Ishikawa (cell line): ENCODE results near the gene CSF3R.

Experiments
- CEBPB ChIP-seq: IDR thresholded peaks from 2 replicates; pipeline ENCODE4 v1.6.1; 2012
- CREB1 ChIP-seq: IDR thresholded peaks from 2 replicates; pipeline ENCODE4 v1.6.1; 2012; ENCODE audit warnings: low read depth
- EGR1 ChIP-seq: IDR thresholded peaks from 2 replicates; pipeline ENCODE4 v1.6.1; 2012
- FOXM1 ChIP-seq: IDR thresholded peaks from 2 replicates; pipeline ENCODE4 v1.6.1; 2012; ENCODE audit warnings: low read depth, borderline replicate concordance
- RAD21 ChIP-seq: IDR thresholded peaks from 2 replicates; pipeline ENCODE4 v1.6.1; 2012; ENCODE audit warnings: low read depth
- REST ChIP-seq: IDR thresholded peaks from 2 replicates; pipeline ENCODE4 v1.6.1; 2012; ENCODE audit warnings: low read depth, mild to moderate bottlenecking
- TAF1 ChIP-seq: IDR thresholded peaks from 2 replicates; pipeline ENCODE4 v1.6.1; 2012; ENCODE audit warnings: low read depth, mild to moderate bottlenecking
- TCF12 ChIP-seq: IDR thresholded peaks from 2 replicates; pipeline ENCODE4 v1.6.1; 2012; ENCODE audit warnings: low read depth
- TEAD4 ChIP-seq: IDR thresholded peaks from 2 replicates; pipeline ENCODE4 v1.6.1; 2012
- USF1 ChIP-seq: IDR thresholded peaks from 2 replicates; pipeline ENCODE4 v1.6.1; 2012
- YY1 ChIP-seq: IDR thresholded peaks from 2 replicates; pipeline ENCODE4 v1.6.1; 2012; ENCODE audit warnings: low read depth
- ZBTB7A ChIP-seq: IDR thresholded peaks from 2 replicates; pipeline ENCODE4 v1.6.1; 2012; ENCODE audit warnings: low read depth
- TF ChIP-seq, protein P1 (sequence below): IDR thresholded peaks from 2 replicates; pipeline ENCODE4 v1.6.1; 2012

CSF3R gene

GRCh38 chr1:36522461-36523229 lies 39.9 kb upstream of the CSF3R start:
- TF ChIP-seq USF1 (no peak), TEAD4 (no peak)

DNA sequence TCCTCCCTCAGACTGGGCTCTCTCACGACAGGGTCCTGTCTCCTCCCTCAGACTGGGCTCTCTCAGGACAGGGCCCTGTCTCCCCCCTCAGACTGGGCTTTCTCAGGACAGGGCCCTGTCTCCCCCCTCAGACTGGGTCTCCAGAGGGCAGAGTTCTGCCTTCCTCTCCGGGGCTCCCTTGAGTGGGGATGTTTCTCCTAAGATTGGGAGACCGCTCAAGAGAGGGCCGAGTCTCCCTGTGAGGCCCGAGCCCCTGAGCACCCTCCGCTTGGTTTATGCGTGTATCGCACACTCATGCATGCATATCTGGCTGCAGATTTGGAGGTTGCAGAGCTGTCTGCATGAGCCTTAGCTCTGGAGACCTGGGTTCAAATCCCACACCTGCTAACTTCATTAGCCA lies 39.3 kb upstream of the CSF3R start:
- TF ChIP-seq, protein P1, sequence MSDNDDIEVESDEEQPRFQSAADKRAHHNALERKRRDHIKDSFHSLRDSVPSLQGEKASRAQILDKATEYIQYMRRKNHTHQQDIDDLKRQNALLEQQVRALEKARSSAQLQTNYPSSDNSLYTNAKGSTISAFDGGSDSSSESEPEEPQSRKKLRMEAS: no peak

- TF ChIP-seq TEAD4: no peak
- no peak for TF ChIP-seq USF1
- no peak for TF ChIP-seq ZBTB7A
- no peak for TF ChIP-seq EGR1
Observed at GRCh38 chr1:36520771-36521420, 38.2 kb upstream of the CSF3R start.

DNA sequence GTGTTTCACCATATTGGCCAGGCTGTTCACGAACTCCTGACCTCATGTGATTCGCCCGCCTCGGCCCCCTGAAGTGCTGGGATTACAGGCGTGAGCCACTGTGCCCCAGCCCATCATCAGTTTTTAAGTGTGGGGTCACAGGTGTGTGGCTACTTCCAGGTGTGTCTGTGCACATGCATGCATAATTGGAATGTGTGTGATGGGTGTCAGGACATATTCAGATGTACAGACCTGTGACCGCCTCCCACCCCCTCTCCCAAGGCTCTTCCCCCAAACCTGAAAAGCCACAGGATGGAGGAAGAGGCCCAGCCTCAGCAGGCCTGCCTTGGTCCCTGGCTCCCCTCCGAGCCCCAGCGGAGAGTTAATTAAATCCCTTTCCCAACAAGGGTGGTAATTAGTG lies 37.3 kb upstream of the CSF3R start:
- no peak for TF ChIP-seq ZBTB7A
- TF ChIP-seq FOXM1: no peak
- TF ChIP-seq YY1: no peak

- TF ChIP-seq FOXM1: no peak
- no peak for TF ChIP-seq TEAD4
- peak; percentile 38; the same call in 1 of the 2 replicates for TF ChIP-seq CEBPB
- TF ChIP-seq, protein P1: no peak
- no peak for TF ChIP-seq TCF12
Observed at GRCh38 chr1:36517011-36517771, 34.5 kb upstream of the CSF3R start.

DNA sequence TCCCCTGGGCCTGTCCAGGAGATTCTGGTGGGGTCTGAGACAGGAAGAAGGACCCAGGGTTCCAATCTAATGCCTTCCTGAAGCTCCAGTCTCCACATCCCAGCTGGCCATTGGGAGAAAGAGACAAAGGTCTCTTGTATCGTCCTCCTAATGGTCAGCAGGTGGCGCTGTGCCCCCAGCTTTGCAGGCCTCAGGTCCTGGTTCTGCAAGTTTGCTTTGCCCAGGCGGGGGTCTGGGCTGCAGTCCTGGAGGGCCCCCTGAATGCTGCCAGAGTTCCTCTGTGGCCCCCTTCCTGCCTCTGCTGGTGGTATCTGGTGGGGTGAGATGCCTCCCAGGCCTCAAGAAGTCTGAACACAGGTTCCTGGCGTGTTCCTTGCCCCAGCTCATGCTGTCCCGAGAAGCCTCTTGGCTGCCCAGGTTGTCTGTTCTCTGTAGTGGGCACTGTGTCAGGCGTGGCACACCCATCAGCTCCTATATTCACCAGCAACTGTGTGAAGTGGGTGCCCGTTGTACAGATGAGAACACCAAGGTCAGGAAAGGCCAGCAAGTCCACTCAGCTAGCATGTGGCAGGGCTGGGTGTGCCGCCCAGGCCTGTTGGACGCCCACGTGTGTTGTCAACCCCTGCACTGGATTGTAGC lies 33.8 kb upstream of the CSF3R start:
- TF ChIP-seq CREB1 (no peak), RAD21 (peak; percentile 91), USF1 (no peak), FOXM1 (no peak), TCF12 (no peak), YY1 (no peak), CEBPB (no peak)
- TF ChIP-seq, protein P1: no peak

DNA sequence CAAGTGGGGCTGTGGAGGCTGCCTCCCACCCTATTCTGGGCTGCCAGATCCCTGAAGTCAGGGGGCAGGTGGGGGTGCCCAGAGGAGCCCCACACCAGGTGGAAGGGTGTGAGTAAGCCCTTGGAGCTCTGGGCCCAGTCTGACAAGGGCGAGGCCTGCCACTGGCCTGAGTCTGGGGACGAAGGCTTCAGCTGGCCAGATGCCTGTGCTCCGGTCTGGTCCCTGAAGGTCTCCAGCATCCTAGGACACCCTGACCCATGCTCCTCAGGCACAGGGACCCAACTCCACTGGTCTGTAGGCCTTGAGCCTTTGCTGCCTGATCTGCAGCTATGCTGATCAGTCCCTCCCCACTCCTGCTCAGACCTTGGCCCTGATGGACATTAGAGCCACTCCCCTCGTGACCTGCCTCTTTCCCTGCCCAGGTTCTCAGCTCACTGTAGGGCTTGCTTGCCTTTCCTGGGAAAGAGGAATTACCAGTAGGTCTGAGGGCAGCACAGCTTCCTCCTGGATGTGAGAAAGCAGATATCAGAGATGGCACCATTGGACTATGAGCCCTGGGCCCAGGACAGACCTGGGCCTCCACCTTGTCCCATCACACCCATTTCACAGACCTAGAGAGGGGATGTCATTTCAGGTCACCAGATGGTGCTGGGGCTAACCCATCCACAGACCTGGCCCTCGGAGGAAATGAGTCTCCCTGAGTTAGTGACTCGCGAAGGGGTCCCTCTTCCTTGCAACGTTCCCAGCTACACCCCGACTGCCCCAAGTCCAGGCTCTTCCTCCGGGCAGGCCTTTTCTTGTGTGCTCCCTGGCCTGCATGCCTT lies 32.8 kb upstream of the CSF3R start:
- TF ChIP-seq CEBPB: no peak
- TF ChIP-seq TEAD4: no peak
- no peak for TF ChIP-seq FOXM1
- no peak for TF ChIP-seq TAF1
- no peak for TF ChIP-seq RAD21
- no peak for TF ChIP-seq ZBTB7A
- TF ChIP-seq, protein P1: no peak
- TF ChIP-seq REST: no peak
- no peak for TF ChIP-seq USF1
- TF ChIP-seq CREB1: no peak
- no peak for TF ChIP-seq TCF12
